ENCODE results near the gene TRPM2. TPM values are rescaled to one million over a fixed set of nuclear protein-coding genes. Genes with fewer than 3 reads are reported as not detected.
A peak's percentile ranks its signal among the peaks of the same experiment; 100 is the strongest.

Gene TRPM2
- total RNA-seq, 4 donors from 2014 or later = 0.40 to 6.9 (median 2.5) TPM

DNA sequence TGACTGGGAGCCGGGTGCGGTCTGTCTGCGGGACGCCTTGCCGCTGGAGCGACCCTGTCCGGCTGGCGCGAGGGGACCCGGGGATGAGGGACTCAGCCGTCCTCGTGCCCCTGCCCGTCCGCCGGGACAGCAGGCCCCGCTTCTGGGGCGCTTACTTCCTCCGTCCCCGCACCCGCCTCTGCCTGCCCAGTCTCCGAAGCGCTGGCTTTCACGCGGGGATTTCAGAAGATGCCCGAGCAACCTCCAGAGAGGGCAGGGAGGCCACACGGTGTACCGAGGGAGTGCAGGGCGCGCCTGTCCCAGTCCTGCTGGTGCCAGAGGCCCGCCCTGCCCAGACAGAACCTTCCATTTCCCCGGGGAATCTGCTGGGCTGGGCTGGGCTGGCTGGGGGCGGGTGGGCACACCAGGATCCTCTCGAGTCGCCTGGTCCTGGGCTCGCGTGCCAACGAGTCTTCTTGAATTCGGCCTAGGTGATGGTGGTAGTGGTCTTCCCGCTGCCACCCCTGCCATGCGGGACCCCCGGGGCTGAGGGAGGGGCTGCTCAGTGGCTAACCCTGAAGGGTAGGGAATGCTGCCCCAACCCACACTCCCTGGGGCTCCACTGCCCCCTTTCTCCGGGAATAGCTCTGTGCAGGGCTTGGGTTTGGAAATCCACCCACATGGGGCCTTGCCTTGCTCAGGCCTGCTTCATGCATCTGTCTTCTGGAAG lies 2.5 kb upstream of the TRPM2 start:
- intact Hi-C loops (cut with DNase I) = no loop called here
- Histone ChIP-seq H3K9me3 (no peaks in the 10 kb centered on the region), H3K27ac (no peak overlapping the region), H3K36me3 (no peaks in the 10 kb centered on the region), H3K4me3 (peak overlapping the region in 2 of 4 donors; percentile 18 to 43), H3K27me3 (peaks cover 0 to 66% (median 9%) of the 10 kb centered on the region in 4 donors), H3K4me1 (peaks cover 0 to 18% (median 11%) of the 10 kb centered on the region in 3 donors)
- DNase-seq = no peak
- 35% methylated on average over 15 of the region's 42 CpGs; no CpG with 5 or more reads in 1 of the 2 donors for WGBS, 2 donors
- TF ChIP-seq POLR2A (IDR thresholded peaks at IDR 0.05) (no peak), CTCF (IDR thresholded peaks at IDR 0.05) (no peak)

DNA sequence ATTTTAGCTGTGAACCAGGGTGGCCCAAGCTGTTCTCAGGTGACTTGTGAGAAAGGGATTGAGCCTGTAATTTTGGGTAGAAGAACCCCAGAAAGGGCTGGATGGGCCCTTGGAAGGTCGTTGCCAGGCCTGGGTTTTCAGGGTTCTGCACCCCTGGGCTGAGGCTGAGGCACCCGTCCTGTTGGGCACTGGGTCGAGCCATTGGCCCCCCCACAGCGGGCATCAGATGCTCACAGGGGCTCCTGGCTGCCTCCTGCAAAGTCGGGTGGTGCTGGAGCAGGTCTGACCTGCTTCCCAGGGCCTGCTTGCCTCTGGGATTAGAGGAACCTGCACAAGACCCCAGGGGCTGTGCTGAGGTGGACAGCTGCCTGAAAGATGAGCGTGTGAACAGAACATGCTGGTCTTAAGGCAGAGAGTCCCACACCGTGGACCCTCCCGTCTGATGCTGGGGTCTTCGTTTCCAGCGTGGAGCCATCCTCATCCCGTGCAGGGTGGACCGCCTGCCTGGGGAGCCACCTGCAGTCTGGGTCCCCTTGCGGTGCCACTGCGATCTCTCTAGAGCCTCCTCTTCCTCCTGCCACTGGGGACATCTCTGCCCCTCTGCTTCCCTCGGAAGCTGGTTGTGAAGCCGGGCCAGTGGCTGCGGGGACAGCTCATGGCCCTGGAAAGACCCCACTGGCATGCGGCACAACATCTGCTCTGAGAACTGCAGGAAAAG lies 1.7 kb upstream of the TRPM2 start:
- intact Hi-C loops (cut with DNase I) = no loop called here
- no peak for DNase-seq
- 80 to 88% methylated on average over 12 to 13 of the region's 18 CpGs for WGBS, 2 donors

DNA sequence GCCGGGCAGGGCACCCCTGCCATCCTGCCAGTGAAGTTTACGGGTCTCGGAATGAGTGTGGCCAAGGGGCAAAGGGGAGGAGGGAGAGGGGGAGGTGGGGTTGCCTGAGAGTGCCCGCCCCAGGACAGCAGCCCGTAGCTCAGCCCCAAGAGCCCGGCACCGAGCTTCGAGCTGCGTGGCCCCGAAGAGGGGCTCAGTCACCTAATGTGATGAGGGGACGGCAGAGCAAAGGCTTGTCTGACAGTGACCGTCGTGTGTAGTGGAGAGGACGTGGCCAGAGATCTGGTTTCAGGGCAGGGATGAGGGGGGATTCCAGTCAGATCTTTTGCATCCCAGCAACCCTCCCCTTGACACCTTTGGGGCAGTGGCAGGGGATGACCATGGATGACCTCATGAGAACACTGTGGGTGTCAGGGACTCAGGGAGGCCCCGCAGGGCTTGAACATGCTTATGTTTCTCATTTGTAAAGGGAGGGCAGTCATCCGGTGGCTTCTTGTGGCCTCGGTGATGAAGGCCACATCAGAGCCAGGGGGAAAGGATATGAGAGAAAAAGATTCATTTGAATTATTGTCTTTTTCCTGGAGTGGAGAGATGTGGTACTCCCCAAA lies 1.1 kb upstream of the TRPM2 start:
- intact Hi-C loops (cut with DNase I) = no loop called here
- no peaks in the 10 kb centered on the region for H3K36me3 ChIP-seq
- H3K9me3 ChIP-seq = no peaks in the 10 kb centered on the region
- peaks cover 0 to 63% (median 9%) of the 10 kb centered on the region in 4 donors for H3K27me3 ChIP-seq
- peaks cover 0 to 18% (median 11%) of the 10 kb centered on the region in 3 donors for H3K4me1 ChIP-seq
- peak overlapping the region in 2 of 4 donors; percentile 45 to 51 for H3K27ac ChIP-seq
- TF ChIP-seq POLR2A (IDR thresholded peaks at IDR 0.05) = no peak
- no peak for TF ChIP-seq CTCF (IDR thresholded peaks at IDR 0.05)
- 78 to 81% methylated on average over 8 to 14 of the region's 17 CpGs for whole genome bisulfite sequencing, 2 donors
- H3K4me3 ChIP-seq = no peak overlapping the region
- no peak for DNase-seq

More for the DNA sequence above, 1.7 kb upstream of the TRPM2 start:
- no peak overlapping the region for H3K4me3 ChIP-seq
- no peaks in the 10 kb centered on the region for H3K9me3 ChIP-seq
- no peaks in the 10 kb centered on the region for H3K36me3 ChIP-seq
- no peak overlapping the region for H3K27ac ChIP-seq
- H3K4me1 ChIP-seq = peaks cover 0 to 18% (median 11%) of the 10 kb centered on the region in 3 donors
- peaks cover 0 to 63% (median 9%) of the 10 kb centered on the region in 4 donors for H3K27me3 ChIP-seq
- TF ChIP-seq CTCF (IDR thresholded peaks at IDR 0.05) = no peak
- TF ChIP-seq POLR2A (IDR thresholded peaks at IDR 0.05) = no peak

- Histone ChIP-seq H3K27ac (peak overlapping the region in 2 of 4 donors; percentile 67 to 79), H3K9me3 (no peaks in the 10 kb centered on the region), H3K36me3 (no peaks in the 10 kb centered on the region), H3K4me1 (peaks cover 0 to 18% (median 11%) of the 10 kb centered on the region in 3 donors), H3K27me3 (peaks cover 0 to 50% (median 7%) of the 10 kb centered on the region in 4 donors), H3K4me3 (peak overlapping the region in 3 of 4 donors; percentile 7 to 50 (median 29))
- intact Hi-C loops (cut with DNase I) = no loop called here
- WGBS, 2 donors = 54 to 68% methylated on average over 6 to 8 of the region's 8 CpGs
- DNase-seq = no peak
- TF ChIP-seq POLR2A (IDR thresholded peaks at IDR 0.05) (no peak), CTCF (IDR thresholded peaks at IDR 0.05) (no peak)
Observed at GRCh38 chr21:44354001-44354405, 582 bp downstream of the TRPM2 start.

All from esophagus squamous epithelium (tissue), 5 donors.